Germinal center (tissue), 1 donor: ENCODE results near the gene SLC7A1.

Experiments used
- DNase-seq: peaks from one replicate; pipeline ENCODE4 v3.0.0; 2012; ENCODE audit warnings: mixed read lengths, low spot score

SLC7A1 gene

DNA sequence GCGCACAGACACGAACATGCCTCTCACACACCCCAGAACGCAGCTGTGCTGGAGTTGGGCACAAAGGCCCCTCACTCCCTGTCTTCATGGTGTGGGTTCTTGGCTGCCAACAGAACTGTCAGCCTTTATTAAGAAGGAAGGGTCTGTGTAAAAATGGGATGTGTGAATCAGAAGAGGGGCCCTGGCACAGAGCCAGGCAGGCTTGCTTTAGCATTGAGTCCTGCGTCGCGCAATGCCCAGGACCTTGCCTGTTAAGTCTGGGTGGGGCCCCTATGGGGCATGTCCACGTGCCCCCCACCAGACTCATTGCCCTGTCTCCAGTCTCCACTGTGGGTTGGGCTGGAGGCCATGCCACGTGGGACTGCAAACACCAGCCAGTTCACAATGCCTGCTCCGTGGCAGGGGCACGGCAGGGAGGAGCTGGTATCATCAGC, 84.8 kb downstream of the SLC7A1 start:
- no peak for DNase-seq

DNA sequence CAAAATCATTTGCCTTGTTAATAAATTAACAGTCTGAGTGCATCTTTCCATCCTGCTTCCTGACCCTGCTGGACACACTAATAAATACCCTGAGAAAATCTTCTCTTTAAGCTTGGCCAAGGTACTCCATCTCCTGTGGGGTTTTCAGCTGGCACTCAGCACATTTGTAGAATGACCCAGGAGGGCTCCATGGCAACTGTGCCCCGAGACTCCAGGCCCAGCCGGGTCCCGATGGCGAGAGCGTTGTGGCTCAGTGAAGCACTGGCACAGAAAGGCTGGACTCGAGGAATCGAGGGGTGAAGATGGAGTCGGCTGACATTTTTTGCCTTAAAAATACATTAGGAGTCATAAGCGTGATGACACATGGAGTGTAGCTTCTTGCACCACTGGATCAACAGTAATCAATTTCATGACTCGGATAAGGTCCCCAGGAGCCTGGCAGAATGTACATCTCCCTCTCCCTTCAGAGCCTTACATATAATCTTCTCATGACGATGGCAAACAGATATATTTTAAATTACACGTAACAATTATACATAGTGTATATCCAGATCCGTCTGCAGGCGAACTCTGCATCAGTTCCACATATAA, 85.4 kb downstream of the SLC7A1 start:
- DNase-seq = no peak

DNA sequence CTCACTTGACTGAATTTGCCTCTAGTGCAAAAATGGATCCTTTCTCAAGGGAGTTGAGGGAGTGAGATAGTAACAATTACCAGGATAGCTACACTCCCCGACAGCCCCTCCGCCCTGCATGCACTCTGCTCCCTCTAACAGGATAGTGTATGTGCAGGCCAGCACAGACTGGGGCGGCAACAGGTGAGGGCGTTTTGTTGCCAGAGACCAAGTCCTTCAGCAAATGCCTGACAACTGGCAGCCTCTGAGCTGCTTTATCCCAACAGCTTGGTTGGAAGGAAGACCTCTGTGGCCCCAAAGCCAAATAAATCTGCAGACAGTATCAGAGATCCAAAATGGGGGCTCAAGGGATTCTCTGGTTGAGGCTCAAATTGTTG, 86.6 kb downstream of the SLC7A1 start:
- DNase-seq = no peak

DNA sequence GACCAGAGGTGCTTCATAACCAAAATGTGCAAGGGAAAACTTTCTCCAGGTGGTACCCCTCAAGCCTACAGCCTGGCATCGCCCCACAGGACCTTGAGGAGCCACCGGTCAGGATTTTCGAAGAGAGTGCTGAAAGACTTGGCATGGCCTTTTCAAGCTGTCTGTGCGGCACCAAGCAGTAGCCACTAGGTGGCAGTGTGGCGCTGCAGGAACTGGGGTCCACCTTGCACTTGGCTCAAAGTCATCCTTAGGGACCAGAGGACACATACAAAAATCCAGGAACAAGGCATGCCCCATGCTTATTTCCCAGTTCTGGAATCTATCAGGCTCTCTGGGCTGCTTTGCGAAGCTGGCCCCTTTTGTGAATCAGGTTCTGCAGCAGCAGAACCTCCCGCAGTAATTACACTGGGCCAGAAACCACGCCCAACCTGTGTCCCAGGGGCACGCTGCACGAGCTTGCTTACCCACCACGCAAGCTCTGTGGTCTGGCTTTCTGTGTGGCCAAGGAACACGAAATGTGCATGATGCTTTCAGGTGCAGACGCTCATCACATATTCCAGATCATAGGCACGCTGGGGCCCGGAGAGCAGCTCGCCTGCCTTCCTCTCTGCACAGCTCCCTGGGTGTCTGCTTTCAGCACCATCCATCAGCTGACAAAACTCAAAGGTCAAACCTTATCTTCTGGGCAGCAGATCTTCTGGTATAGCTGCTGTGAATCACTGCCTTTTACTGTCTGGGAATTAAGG, 87.2 kb downstream of the SLC7A1 start:
- peak; percentile 84 for DNase-seq

DNA sequence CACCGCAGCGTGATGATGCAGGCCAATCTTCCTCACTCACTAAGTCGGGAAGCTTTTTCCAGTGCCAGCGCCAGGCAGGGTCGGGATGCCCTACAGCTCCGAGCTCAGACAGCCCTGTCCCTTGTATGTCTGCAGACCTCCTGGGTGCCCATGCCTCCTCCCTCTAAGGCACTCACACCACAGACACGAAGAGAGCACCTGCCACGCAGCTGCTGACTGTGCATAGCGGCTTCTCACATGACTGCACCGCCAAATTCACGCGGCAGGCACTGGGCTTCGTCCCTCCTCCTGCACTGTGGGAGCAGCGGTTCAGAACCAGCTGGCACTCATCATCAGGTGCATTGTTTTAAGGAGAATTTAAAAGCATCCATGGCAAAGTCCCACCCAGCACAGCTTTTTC, 88.1 kb downstream of the SLC7A1 start:
- no peak for DNase-seq

DNA sequence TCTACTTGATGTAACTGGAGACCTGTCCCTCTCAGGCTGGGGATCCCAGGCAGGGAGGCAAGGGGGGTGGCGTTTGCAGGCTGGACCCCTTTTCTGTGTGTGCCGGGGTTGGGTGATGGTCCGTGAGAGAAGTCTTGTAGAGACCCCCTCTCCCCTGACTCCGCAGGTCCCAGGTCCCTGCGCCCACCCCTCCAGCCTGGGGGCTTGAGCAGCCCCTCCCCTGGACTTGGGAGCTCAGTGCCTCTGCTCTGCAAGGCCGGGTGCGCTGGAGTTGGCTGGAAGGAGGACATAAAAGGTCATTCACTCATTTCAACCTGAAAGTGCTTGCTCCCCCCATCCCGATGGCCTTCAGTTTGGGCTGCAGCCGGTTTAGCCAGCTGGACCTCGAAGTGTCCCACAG, 89.5 kb downstream of the SLC7A1 start:
- no peak for DNase-seq

DNA sequence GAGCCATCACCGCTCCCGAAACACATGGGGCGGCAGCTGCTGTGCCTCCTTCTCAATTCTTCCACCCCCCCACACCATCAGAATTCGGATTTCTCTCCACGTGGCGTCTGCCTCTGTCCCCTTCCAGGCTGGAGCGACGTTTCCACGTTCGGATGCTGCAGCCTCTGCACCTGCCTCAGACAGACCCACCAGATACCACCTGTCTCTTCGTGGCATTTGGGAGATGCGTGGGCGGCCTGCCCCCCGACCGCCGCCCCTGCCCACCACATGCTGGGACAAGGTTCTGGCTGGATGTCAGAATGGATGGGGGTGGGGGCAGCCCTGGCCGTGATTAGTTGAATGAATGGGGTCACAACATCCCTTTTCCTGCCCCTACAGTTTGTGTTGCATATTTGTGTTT, 90.0 kb downstream of the SLC7A1 start:
- DNase-seq = no peak

DNA sequence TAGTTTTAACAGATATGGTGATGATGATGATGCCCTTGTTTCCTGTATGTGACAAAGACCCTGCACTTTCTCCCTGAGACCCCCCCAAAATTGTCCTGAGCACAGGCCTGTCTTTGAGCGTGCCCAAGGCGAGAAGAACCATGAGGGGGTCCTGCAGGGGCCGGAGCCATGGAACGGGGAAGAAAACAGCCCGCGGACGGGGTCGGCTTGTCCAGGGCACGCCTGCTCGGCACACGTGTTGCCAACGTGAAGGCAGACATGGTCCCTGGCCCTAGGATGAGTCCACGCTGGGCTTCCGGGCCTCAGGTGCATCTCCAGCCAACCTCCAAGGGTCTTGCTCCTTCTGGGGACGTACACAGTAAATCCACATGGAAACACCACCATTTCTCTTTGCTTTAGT, 90.8 kb downstream of the SLC7A1 start:
- DNase-seq = no peak

DNA sequence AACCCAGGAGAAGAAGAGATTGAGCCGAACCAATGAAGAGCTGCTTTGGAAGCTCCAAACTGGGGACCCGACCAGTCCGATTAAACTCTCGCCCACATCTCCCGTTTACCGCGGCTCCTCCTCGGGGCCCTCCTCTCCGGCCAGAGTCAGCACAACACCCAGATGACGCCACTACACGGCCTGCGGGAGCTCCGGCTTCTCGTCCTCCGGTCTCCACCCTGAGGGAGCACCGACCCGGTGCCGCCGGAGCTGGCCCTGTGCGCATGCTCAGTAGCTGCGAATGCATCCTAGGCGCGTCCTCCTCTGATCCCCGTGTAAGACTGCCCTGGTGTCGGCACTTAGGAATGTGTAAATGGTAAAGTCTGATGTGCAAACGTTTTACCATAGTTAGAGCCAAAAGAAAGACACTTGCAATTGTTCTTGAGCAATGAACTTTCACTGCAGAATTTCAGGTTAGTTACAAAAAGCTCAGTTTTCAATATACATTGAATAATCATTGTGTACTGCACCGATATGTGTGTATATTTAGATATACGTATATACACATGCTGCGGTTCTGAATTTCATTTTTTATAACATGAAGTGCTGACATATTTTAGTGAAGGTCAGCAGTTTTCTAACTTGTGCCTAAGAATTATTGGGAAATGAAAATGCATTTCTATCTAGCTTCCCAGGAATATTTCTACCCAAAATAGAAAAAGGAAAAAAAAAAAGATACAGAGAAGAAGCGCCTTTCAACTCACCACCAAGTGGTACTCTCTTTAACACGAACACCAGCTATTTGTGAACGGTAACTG, 92.2 kb downstream of the SLC7A1 start:
- DNase-seq = peak; percentile 25

DNA sequence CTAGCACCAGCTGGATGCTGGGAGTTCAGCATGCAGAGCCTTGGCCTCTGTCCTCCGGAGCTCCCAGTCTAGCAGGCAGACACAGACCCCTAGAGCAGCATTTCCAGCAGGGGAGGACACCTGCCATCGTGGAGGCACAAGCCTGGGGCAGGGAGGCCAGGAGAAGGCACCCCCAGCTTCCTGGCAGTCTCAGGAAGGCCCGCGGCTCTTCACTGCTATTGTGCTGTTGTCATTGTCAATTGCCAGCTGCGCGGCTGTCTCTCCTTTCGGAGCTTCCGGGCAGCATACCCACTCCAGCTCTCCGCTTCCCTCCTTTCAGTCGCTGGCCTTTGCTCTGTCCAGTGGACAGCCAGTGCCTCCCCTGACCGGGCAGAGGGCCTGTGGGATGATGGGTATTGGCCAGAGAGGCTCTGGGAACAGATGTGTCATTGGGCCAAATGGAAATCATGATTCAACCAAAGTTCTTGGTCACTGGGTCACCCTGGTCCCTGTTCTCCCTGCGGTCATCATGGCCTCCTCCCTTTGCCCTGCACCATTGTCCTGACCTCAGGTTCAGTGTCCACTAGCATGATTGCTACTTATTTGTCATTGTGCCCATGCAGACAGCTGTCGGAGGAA, 93.0 kb downstream of the SLC7A1 start:
- DNase-seq = no peak

DNA sequence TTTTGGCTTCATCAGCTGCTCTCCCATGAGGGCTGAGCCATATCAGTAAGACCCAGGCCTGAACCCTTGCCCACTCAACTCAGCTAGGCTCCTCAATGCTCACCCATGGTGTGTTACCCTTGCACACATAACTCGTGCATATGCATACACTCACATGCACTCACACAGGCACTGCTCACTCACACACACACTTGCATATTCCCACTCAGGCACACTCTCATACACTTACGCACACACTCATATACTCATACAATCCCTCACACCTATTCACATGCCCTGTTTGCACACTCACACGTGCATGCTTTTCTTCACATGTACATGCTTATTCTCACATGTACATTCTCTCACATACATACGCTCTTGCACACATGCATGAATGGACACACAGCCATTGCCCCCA, 93.8 kb downstream of the SLC7A1 start:
- DNase-seq = no peak

DNA sequence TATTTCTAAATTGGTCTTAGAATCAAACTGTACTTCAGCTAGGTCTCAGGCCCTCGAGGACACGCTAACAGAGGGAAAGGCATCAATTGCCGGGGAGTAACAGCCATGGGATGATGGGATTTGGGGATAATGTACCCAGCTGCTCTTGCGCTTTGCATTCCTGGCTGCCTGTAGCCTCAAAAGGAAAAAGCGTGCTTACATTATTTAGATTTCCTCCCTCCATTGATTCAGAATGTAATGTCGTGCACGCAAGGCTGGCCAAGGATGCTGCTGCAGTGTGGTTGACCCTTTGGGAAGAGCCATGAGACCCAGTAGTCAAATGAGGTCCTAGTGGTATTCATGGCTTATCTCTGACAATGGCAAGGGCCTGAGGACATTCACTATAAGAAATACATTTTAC, 95.1 kb downstream of the SLC7A1 start:
- no peak for DNase-seq

DNA sequence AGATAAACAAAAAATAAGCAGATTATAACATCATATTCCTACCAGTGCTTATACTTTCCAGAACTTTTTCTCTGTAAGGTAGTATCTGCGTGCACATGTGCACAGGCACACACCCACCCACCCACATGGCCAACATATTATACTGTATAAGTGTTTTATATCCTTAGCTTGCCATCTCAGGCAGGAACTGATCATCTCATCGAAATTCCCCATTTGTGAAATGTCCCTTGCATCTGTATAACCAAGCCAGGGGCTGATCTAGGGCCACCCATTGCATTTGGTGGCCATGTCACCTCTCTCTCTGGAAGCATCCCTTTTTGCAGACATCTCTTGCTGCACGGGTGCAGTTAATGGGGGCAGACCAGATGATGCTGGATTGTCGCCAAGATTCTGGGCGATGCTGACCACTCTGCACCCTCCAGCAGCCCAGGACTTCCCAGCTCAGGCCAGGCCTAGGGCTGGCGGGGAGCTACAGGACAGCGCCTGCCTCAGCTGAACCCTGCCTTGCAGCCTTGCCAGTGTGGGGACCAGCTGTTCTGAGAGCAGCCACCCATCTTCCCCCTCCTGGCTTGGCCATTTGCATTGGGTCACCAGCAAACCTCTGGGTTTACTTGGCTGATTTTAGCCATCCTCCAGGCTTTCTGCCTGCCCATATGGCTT, 95.9 kb downstream of the SLC7A1 start:
- no peak for DNase-seq

DNA sequence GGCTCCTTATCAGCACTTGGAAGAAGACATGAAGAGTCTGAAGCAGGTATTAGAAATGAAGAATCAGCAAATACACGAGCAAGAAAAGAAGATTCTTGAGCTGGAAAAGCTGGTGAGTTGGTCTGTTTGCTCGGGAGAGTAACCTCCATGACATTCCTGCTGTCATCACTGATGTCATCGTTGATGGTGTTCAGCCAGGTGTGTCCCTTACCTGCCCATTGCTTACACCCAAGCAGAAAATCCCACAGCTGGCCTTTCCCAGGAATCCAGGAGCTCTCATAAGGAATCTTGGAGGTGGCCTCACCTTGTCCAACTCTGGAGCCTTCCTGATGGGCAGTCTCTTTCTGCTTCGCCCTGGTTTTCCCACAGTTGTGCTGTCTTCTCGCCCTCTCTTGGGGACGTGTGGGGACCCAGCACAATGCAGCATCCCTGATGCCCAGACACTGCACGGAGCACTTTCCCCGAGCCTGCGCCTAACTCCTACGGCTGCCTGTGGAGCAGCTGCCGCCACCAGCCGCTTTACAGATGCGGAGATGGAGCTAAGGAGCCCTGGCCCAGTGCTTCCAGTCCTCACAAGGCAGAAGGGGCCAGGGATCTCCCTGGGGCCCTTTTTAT, 97.0 kb downstream of the SLC7A1 start:
- no peak for DNase-seq

DNA sequence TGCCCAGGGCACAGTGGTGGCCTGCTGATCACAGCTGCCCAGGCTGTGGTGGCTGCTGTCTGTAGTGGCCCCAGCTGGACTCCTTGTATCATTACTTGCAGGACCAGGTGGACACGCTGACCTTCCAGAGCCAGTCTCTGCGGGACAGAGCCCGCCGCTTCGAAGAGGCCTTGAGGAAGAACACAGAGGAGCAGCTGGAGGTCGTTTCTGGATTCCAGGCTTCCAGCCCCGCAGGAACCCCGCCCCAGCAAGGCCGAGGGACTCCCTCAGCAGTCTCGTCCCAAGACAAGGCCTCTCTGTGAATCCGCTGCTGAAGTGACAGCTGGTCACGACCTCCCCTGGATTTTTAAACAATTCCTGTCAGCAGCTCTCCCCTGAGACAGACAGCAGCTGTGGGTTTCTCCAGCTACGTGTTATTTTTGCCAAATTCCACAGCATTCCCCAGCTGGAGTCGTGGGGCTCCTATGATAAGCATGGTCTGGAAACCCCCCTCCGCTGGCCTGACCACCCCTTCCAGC, 98.3 kb downstream of the SLC7A1 start:
- DNase-seq = no peak

DNA sequence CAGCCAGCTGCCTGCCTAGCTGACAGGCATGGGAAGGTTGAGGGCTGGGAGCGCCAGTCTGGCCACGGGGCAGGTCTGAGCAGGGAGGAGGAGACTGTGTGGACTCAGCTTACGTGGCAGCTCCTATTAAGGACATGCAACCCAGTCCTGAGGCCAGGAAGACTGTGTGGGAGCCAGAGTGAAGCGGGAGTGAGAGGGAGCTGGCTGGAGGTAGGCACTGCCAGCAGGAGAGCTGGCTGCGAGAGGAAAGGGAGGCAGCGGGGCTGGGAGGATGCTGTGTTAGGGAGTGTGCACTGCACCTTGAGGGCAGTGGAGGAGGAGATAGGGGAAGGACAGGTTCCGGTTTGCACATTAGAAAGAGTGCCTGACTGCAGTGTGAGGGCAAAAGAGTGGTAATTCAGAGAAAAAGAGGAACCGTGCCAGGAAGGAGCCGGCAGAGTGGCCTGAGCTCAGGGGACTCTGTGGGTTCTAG, 99.2 kb downstream of the SLC7A1 start:
- DNase-seq = peak; percentile 74

DNA sequence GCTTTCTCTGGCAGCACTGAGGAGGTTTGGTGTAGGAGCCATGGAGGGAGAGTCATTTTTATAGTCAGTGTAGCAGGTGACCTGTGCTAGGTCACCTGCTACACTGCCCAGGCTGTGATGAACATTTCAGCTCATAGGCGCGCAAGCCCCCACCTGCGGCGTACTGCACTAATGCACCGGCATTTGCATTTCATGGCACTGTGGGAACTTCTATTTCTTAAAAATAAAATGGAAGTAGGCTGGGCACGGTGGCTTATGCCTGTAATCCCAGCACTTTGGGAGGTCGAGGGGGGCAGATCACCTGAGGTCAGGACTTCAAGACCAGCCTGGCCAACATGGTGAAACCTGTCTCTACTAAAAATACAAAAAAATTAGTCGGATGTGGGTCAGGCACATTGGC, 101.0 kb downstream of the SLC7A1 start:
- no peak for DNase-seq

DNA sequence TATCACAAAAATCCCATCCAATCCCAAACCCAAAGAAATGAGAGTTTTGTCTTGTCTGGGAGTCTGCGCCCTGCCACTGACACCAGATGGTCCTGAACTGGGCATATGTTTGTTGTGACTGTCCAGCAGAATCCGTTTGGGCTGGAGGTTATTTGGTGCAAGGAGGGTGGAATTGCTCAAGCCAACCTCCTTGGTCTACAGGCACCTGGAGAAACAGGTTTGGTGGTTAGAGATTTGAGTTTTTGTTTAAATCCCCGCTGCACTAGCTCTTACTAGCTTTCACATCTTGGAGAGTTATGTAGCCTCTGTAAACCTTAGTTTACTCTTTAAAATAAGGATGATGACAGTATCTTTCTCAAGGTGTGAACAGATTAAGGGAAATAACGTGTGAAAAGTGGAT, 101.7 kb downstream of the SLC7A1 start:
- DNase-seq = no peak

DNA sequence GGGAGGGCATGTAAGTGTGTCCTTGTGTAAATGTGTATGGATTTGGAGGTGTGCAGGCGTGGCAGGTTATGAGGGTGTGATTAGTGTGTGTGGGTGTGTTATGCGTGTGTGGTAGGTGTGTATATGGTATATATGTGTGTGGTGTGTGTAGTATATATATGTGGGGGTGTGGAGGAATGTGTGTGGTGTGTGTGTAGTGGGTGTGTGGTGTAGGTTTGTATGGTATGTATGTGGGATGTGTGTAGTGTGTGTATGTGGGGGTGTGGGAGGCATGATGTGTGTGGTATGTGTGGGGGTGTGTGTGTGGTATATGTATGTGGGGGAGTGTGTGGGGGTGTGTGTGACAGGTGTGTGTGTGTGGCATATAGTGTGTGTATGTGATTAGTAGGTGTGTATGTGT, 104.2 kb downstream of the SLC7A1 start:
- DNase-seq = no peak

DNA sequence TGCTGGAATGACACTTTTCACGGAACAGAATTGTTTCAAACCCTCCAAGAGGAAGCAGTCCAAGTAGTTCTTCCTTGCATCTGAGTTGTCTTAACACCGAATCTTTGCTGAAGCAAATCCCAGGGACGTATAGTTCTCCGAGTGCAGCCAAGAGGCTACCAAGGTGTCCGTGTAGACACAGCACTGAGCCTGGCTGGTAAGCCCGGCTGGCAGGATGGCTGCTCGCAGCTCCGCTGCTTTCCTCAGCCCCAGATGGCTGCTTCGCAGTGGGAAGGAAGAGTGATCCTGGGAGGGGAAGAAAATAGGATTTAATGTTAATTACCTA, 105.0 kb downstream of the SLC7A1 start:
- DNase-seq = no peak
